H1 (cell line): ENCODE data around the gene FMNL1. TPM values are rescaled to one million over a fixed set of nuclear protein-coding genes. Genes with fewer than 3 reads are reported as not detected.
A peak's percentile ranks its signal among the peaks of the same experiment; 100 is the strongest.

Experiments used
- CTCF ChIA-PET: fragments of 300-600 bp; sonication (Branson Sonifier 250); formaldehyde crosslinking; loops from one replicate; lab custom pipeline; 2021; ENCODE audit not compliant: partially characterized antibody; lab: Charles Lee
- POLR2A ChIA-PET: fragments of 300-600 bp; sonication (Branson Sonifier 250); formaldehyde crosslinking; loops from one replicate; lab custom pipeline; 2021; ENCODE audit warnings: inconsistent platforms; ENCODE audit not compliant: partially characterized antibody; lab: Charles Lee
- DNase-seq, 2 experiments: peaks; one replicate each; pipeline versions ENCODE4 v3.0.0 to v3.0.0-alpha.2; 2010 to 2022; ENCODE audit warnings: low spot score in 2 of 2, low read depth in 1 of 2, mixed read lengths in 1 of 2
- FAIRE-seq: peaks from 2 replicates; lab custom pipeline; 2011; peaks lifted over from hg19 to GRCh38; lab: Jason Lieb, UNC
- H2AFZ ChIP-seq: 2 replicates; pipeline ENCODE4 v1.8.1; 2012; ENCODE audit warnings: low read length, inconsistent platforms
- H2AK5ac ChIP-seq: 2 replicates; pipeline ENCODE4 v1.6.1; 2013; ENCODE audit warnings: low read depth, low read length
- H2BK120ac ChIP-seq: replicated peaks from 2 replicates; pipeline ENCODE3; 2013; ENCODE audit warnings: low read depth, low read length, inconsistent platforms
- H2BK12ac ChIP-seq: 2 replicates; pipeline ENCODE4 v1.6.1; 2013; ENCODE audit warnings: low read depth, low read length
- H2BK15ac ChIP-seq: 2 replicates; pipeline ENCODE4 v1.6.1; 2013; ENCODE audit warnings: low read length
- H2BK20ac ChIP-seq: 2 replicates; pipeline ENCODE4 v1.6.1; 2013; ENCODE audit warnings: low read length
- H2BK5ac ChIP-seq: 2 replicates; pipeline ENCODE4 v1.6.1; 2013; ENCODE audit warnings: low read depth, low read length
- H3K14ac ChIP-seq: 2 replicates; pipeline ENCODE4 v1.6.1; 2013; ENCODE audit warnings: inconsistent platforms; ENCODE audit not compliant: insufficient read length
- H3K18ac ChIP-seq: 2 replicates; pipeline ENCODE4 v1.6.1; 2013; ENCODE audit warnings: low read length; ENCODE audit errors: extremely low read depth
- H3K23ac ChIP-seq: 2 replicates; pipeline ENCODE4 v1.6.1; 2013; ENCODE audit warnings: inconsistent platforms; ENCODE audit not compliant: insufficient read length
- H3K23me2 ChIP-seq: 2 replicates; pipeline ENCODE4 v1.6.1; 2013; ENCODE audit warnings: low read depth, low read length
- H3K27ac ChIP-seq: 2 replicates; pipeline ENCODE4 v1.6.1; 2011; ENCODE audit warnings: low read depth, low read length, inconsistent platforms
- H3K27me3 ChIP-seq, 4 experiments: replicated peaks in 1 of 4; 1 replicate in 1 of 4; 2 replicates in 3 of 4; pipeline versions ENCODE4 v1.6.1 to v1.8.1; 2011 to 2013; ENCODE audit warnings: low read length in 3 of 4, mild to moderate bottlenecking in 3 of 4, inconsistent platforms in 2 of 4, mixed read lengths in 2 of 4, moderate library complexity in 1 of 4; ENCODE audit not compliant: control insufficient read depth in 3 of 4, insufficient read depth in 3 of 4; ENCODE audit errors: extremely low read depth in 1 of 4
- H3K36me3 ChIP-seq, 4 experiments: 2 replicates each; pipeline versions ENCODE4 v1.6.1 to v1.8.1; 2011 to 2013; ENCODE audit warnings: mild to moderate bottlenecking in 4 of 4, low read length in 3 of 4, moderate library complexity in 2 of 4, control low read depth in 1 of 4, inconsistent platforms in 1 of 4; ENCODE audit not compliant: insufficient read depth in 4 of 4, control insufficient read depth in 2 of 4
- H3K4ac ChIP-seq: replicated peaks from 2 replicates; pipeline ENCODE3; 2013; ENCODE audit warnings: low read length, low read depth, mixed read lengths, inconsistent platforms; ENCODE audit not compliant: insufficient read length
- H3K4me1 ChIP-seq, 4 experiments: replicated peaks in 1 of 4; 1 replicate in 1 of 4; 2 replicates in 3 of 4; pipeline versions ENCODE4 v1.6.1 to v1.8.1; 2011 to 2013; ENCODE audit warnings: low read length in 3 of 4, inconsistent platforms in 2 of 4, mixed read lengths in 1 of 4; ENCODE audit not compliant: insufficient read depth in 4 of 4, control insufficient read depth in 3 of 4
- H3K4me2 ChIP-seq, 2 experiments: 2 replicates each; pipeline versions ENCODE4 v1.6.1 to v1.8.1; 2011 to 2013; ENCODE audit warnings: low read depth in 2 of 2, low read length in 2 of 2, control low read depth in 1 of 2, inconsistent platforms in 1 of 2, mild to moderate bottlenecking in 1 of 2; ENCODE audit not compliant: insufficient read depth in 1 of 2
- H3K4me3 ChIP-seq, 4 experiments: fragments of 200-600, 300-600 bp in 1 of 4; sonication (generic), shearing (Covaris generic), sonication (Bioruptor Twin) in 1 of 4; 2 replicates each; pipeline versions ENCODE4 v1.5.1 to v1.8.1; 2011 to 2016; ENCODE audit warnings: low read length in 4 of 4, low read depth in 3 of 4, control low read depth in 2 of 4, inconsistent platforms in 2 of 4, mild to moderate bottlenecking in 2 of 4, mixed read lengths in 1 of 4, moderate library complexity in 1 of 4; ENCODE audit not compliant: insufficient read depth in 2 of 4; ENCODE audit errors: extremely low read depth in 1 of 4
- H3K56ac ChIP-seq: replicated peaks from 2 replicates; pipeline ENCODE3; 2013; ENCODE audit warnings: low read depth, mild to moderate bottlenecking, mixed read lengths, low read length, inconsistent platforms; ENCODE audit not compliant: insufficient read length
- H3K79me1 ChIP-seq: 2 replicates; pipeline ENCODE4 v1.6.1; 2013; ENCODE audit warnings: low read depth, low read length, control low read depth
- H3K79me2 ChIP-seq, 2 experiments: 2 replicates each; pipeline versions ENCODE4 v1.6.1 to v1.8.1; 2012 to 2013; ENCODE audit warnings: low read length in 2 of 2, mild to moderate bottlenecking in 2 of 2, inconsistent platforms in 1 of 2; ENCODE audit not compliant: insufficient read depth in 2 of 2, control insufficient read depth in 1 of 2
- H3K9ac ChIP-seq, 4 experiments: replicated peaks in 1 of 4; 1 replicate in 1 of 4; 2 replicates in 3 of 4; pipeline versions ENCODE4 v1.6.1 to v1.8.1; 2011 to 2013; ENCODE audit warnings: low read depth in 3 of 4, low read length in 3 of 4, control low read depth in 2 of 4, mild to moderate bottlenecking in 2 of 4, moderate library complexity in 2 of 4, inconsistent platforms in 1 of 4; ENCODE audit errors: extremely low read depth in 1 of 4
- H3K9me3 ChIP-seq, 2 experiments: 2 replicates each; pipeline versions ENCODE4 v1.6.1 to v1.8.1; 2012 to 2013; ENCODE audit warnings: mild to moderate bottlenecking in 2 of 2, moderate library complexity in 2 of 2, control low read depth in 1 of 2, inconsistent platforms in 1 of 2, low read depth in 1 of 2, low read length in 1 of 2, mixed read lengths in 1 of 2; ENCODE audit not compliant: insufficient read depth in 2 of 2
- H4K20me1 ChIP-seq, 2 experiments: replicated peaks in 1 of 2; 2 replicates each; pipeline versions ENCODE3 to v1.8.1; 2011 to 2013; ENCODE audit warnings: inconsistent platforms in 2 of 2, low read length in 2 of 2, mild to moderate bottlenecking in 1 of 2; ENCODE audit not compliant: insufficient read depth in 2 of 2, control insufficient read depth in 1 of 2
- H4K5ac ChIP-seq: 2 replicates; pipeline ENCODE4 v1.6.1; 2013; ENCODE audit warnings: low read length, low read depth, mixed read lengths, inconsistent platforms; ENCODE audit not compliant: insufficient read length
- H4K8ac ChIP-seq: 2 replicates; pipeline ENCODE4 v1.8.0; 2013; ENCODE audit warnings: mild to moderate bottlenecking, moderate library complexity, low read length, inconsistent platforms; ENCODE audit not compliant: insufficient read depth; ENCODE audit errors: extremely low read depth
- H4K91ac ChIP-seq: replicated peaks from 2 replicates; pipeline ENCODE3; 2013; ENCODE audit warnings: low read length, mixed read lengths, inconsistent platforms; ENCODE audit not compliant: insufficient read length
- CEBPB ChIP-seq: IDR thresholded peaks from 2 replicates; pipeline ENCODE4 v1.6.1; 2012; ENCODE audit warnings: low read depth, low read length
- POLR2AphosphoS5 ChIP-seq: IDR thresholded peaks from 2 replicates; pipeline ENCODE4 v1.6.1; 2011; ENCODE audit warnings: low read depth, low read length
- RAD21 ChIP-seq, 2 experiments: IDR thresholded peaks in 1 of 2; conservative IDR thresholded peaks in 1 of 2; 2 replicates each; pipeline ENCODE4 v1.6.1; 2011; ENCODE audit warnings: low read depth in 2 of 2, low read length in 2 of 2, improper control_type of control experiment in 1 of 2, inconsistent platforms in 1 of 2, mild to moderate bottlenecking in 1 of 2, moderate library complexity in 1 of 2
- WGBS, 2 experiments: shearing (Covaris generic) in 1 of 2; methylation state at CpG; one replicate each; pipeline versions ENCODE4 v1.1.6 to v1.1.7; 2013 to 2015; ENCODE audit warnings: low lambda C conversion rate in 2 of 2, mixed read lengths in 2 of 2, inconsistent platforms in 1 of 2, low coverage in 1 of 2, missing lambda C conversion rate in 1 of 2; ENCODE audit not compliant: insufficient replicate concordance in 2 of 2, insufficient coverage in 1 of 2, insufficient read length in 1 of 2; ENCODE audit errors: extremely low coverage in 1 of 2, missing lambda C conversion rate in 1 of 2; 5-methylcytosine and 5-hydroxymethylcytosine counted together
- polyA plus RNA-seq, 7 experiments: library from polyadenylated mRNA; depleted of rRNA in 3 of 7; stranded (reverse) in 5 of 7; unstranded in 2 of 7; fragments of >200 nt in 5 of 7; fragments of 200-250 nt in 2 of 7; gene quantifications; 1 replicate in 5 of 7; 2 replicates in 1 of 7; 4 replicates in 1 of 7; pipeline versions ENCODE4 v1.2.1 to v1.2.3, GENCODE V29; 2011 to 2013; ENCODE audit warnings: missing spikeins in 2 of 7, mixed read lengths in 2 of 7
- total RNA-seq: library from RNA; stranded (reverse); fragmentation: NEBNext Ultra II Directional; extraction: Animal tissue kit (Norgen Biotek cat#: 25700); gene quantifications from 2 replicates; pipeline ENCODE4 v1.2.1, GENCODE V29; 2021
- TF ChIP-seq, protein P1 (sequence below), 3 experiments: IDR thresholded peaks; 1 replicate in 2 of 3; 2 replicates in 1 of 3; pipeline versions ENCODE4 v1.5.1 to v1.6.1; 2011; ENCODE audit warnings: low read length in 3 of 3, mild to moderate bottlenecking in 3 of 3, inconsistent platforms in 2 of 3, low read depth in 1 of 3, moderate library complexity in 1 of 3; ENCODE audit not compliant: insufficient read depth in 1 of 3; ENCODE audit errors: control extremely low read depth in 1 of 3

Gene FMNL1
- total and polyA plus RNA-seq, 2 of the 8 experiments (the other 6 are each of a cell fraction or from before 2014, with no cell fraction given) = 2.5 to 8.6 TPM

DNA sequence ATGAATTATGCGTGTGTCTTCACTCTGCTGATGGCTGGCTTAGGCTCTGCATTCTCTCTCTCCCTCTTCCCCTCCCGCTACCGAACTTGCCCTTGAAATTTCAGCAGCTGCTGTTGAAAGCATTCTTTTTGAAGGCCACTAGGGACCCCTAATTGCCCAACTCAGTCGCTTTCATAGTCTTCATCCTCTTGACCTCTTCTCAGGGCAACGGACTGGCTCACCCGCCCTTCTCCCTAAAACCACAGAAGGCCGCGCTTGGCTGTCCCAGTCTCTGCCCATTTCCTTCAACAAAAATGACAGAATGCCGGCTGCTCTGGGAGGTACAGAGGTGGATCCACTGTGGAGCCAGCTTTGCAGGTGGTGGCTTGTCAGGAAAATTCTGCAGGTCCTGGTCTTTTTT lies 21.0 kb upstream of the FMNL1 start:
- H3K23ac ChIP-seq = no peak overlapping the region
- H4K8ac ChIP-seq = no peak overlapping the region
- ChIA-PET CTCF (interaction anchor here (0.6 to 11.9 kb wide), 7 partner anchors 17 to 66 kb away, joined by 3 to 187 read pairs (median 4); partner anchors contain the start of genes ACBD4, HEXIM1, HEXIM2 and PLCD3), POLR2A (interaction anchor here (1.2 to 10.4 kb wide), 3 partner anchors 40 to 51 kb away, joined by 4 to 199 read pairs (median 6); partner anchors contain the start of genes HEXIM1 and HEXIM2)
- H3K23me2 ChIP-seq = no peaks in the 10 kb centered on the region
- no peak overlapping the region for H3K4me3 ChIP-seq
- TF ChIP-seq POLR2AphosphoS5 (no peak), CEBPB (peak; percentile 56; the same call in 1 of the 2 replicates), RAD21 (IDR thresholded peaks at IDR 0.05 in 1 of 2, conservative IDR thresholded peaks at IDR 0.05 in 1 of 2; ENCODE audit: low read depth in 2 of 2, low read length in 2 of 2) (0 out of 4 replicates have a peak, but pooled peaks of 1 of the 2 experiments have one; percentile 18)
- TF ChIP-seq, protein P1, sequence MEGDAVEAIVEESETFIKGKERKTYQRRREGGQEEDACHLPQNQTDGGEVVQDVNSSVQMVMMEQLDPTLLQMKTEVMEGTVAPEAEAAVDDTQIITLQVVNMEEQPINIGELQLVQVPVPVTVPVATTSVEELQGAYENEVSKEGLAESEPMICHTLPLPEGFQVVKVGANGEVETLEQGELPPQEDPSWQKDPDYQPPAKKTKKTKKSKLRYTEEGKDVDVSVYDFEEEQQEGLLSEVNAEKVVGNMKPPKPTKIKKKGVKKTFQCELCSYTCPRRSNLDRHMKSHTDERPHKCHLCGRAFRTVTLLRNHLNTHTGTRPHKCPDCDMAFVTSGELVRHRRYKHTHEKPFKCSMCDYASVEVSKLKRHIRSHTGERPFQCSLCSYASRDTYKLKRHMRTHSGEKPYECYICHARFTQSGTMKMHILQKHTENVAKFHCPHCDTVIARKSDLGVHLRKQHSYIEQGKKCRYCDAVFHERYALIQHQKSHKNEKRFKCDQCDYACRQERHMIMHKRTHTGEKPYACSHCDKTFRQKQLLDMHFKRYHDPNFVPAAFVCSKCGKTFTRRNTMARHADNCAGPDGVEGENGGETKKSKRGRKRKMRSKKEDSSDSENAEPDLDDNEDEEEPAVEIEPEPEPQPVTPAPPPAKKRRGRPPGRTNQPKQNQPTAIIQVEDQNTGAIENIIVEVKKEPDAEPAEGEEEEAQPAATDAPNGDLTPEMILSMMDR (IDR thresholded peaks at IDR 0.05; ENCODE audit: control extremely low read depth in 1 of 3, insufficient read depth in 1 of 3, low read depth in 1 of 3, low read length in 3 of 3) = peak in 2 of 3 experiments; percentile 28 to 38; a peak in 2 of 4 replicates
- no peak overlapping the region for H2BK20ac ChIP-seq
- peaks cover 2 to 9% (median 7%) of the 10 kb centered on the region in 4 experiments; a peak in 5 of 7 replicates for H3K4me1 ChIP-seq
- H3K9ac ChIP-seq = no peak overlapping the region
- H3K36me3 ChIP-seq = no peaks in the 10 kb centered on the region
- no peak overlapping the region for H3K4me2 ChIP-seq
- H3K79me1 ChIP-seq = no peaks in the 10 kb centered on the region
- no peak overlapping the region for H3K27ac ChIP-seq
- no peak for FAIRE-seq
- no peaks in the 10 kb centered on the region for H3K9me3 ChIP-seq
- H3K4ac ChIP-seq = no peak overlapping the region
- H2AFZ ChIP-seq = no peak overlapping the region
- H4K91ac ChIP-seq = no peak overlapping the region
- no peaks in the 10 kb centered on the region for H3K27me3 ChIP-seq
- no peak overlapping the region for H2BK12ac ChIP-seq
- H2BK120ac ChIP-seq = no peak overlapping the region
- H2AK5ac ChIP-seq = no peak overlapping the region
- H2BK5ac ChIP-seq = no peak overlapping the region
- no peak overlapping the region for H3K56ac ChIP-seq
- H4K20me1 ChIP-seq = no peaks in the 10 kb centered on the region
- H2BK15ac ChIP-seq = no peak overlapping the region
- no peak overlapping the region for H3K14ac ChIP-seq
- no peak overlapping the region for H4K5ac ChIP-seq
- no peaks in the 10 kb centered on the region for H3K79me2 ChIP-seq
- H3K18ac ChIP-seq = no peak overlapping the region
- DNase-seq = no peak
- WGBS, 2 experiments = 75% methylated on average over 9 of the region's 9 CpGs; no CpG with 5 or more reads in 1 of the 2 experiments
